A673 (cell line): Measurements from ENCODE around the gene NPAS1. TPM values are rescaled to one million over a fixed set of nuclear protein-coding genes. Genes with fewer than 3 reads are reported as not detected.

Experiments
- BruUV-seq: library from RNA; stranded (reverse); fragments of 400-500 nt; replicated peaks from 2 replicates; lab custom pipeline; 2021; lab: Mats Ljungman, UMichigan
- CTCF ChIA-PET: fragments of 300-600 bp; sonication (Branson Sonifier 250); formaldehyde crosslinking; loops from one replicate; lab custom pipeline; 2022; ENCODE audit warnings: antibody characterized with exemption; lab: Charles Lee
- POLR2A ChIA-PET: fragments of 300-600 bp; sonication (Branson Sonifier 250); formaldehyde crosslinking; loops from one replicate; lab custom pipeline; 2022; ENCODE audit warnings: antibody characterized with exemption; ENCODE audit not compliant: low non-redundant PET; lab: Charles Lee
- DNase-seq: peaks from one replicate; pipeline ENCODE4 v3.0.0-alpha.2; 2015; ENCODE audit warnings: low spot score
- H3K27ac ChIP-seq: fragments of 200-600 bp; sonication (generic); 2 replicates; pipeline ENCODE4 v1.5.1; 2016; ENCODE audit warnings: mixed run types, low read depth, mild to moderate bottlenecking, mixed read lengths, antibody characterized with exemption, low read length; ENCODE audit not compliant: poor library complexity, severe bottlenecking
- H3K27me3 ChIP-seq: fragments of 200-600 bp; sonication (generic); replicated peaks from 2 replicates; pipeline ENCODE4 v1.6.1; 2017; ENCODE audit warnings: mixed run types, low read depth, mild to moderate bottlenecking, mixed read lengths, antibody characterized with exemption, low read length; ENCODE audit not compliant: insufficient read depth, poor library complexity
- H3K36me3 ChIP-seq: fragments of 200-600 bp; sonication (generic); 2 replicates; pipeline ENCODE4 v1.6.1; 2016; ENCODE audit warnings: mixed run types, mild to moderate bottlenecking, mixed read lengths, antibody characterized with exemption, low read length; ENCODE audit not compliant: insufficient read depth, poor library complexity, severe bottlenecking
- H3K4me1 ChIP-seq: fragments of 200-600 bp; sonication (generic); 2 replicates; pipeline ENCODE4 v1.6.1; 2017; ENCODE audit warnings: mixed run types, mild to moderate bottlenecking, mixed read lengths, antibody characterized with exemption, low read length; ENCODE audit not compliant: insufficient read depth, poor library complexity, severe bottlenecking
- H3K4me3 ChIP-seq: fragments of 200-600 bp; sonication (generic); 2 replicates; pipeline ENCODE4 v1.5.1; 2016; ENCODE audit warnings: low read depth, mixed run types, mild to moderate bottlenecking, mixed read lengths, low read length; ENCODE audit not compliant: poor library complexity, severe bottlenecking
- H3K9me3 ChIP-seq: fragments of 200-600 bp; sonication (generic); 2 replicates; pipeline ENCODE4 v1.6.1; 2016; ENCODE audit warnings: mixed run types, low read depth, mild to moderate bottlenecking, mixed read lengths, antibody characterized with exemption, low read length; ENCODE audit not compliant: poor library complexity, severe bottlenecking
- EZH2 ChIP-seq: fragments of 200-600 bp; sonication (generic); IDR thresholded peaks from 2 replicates; pipeline ENCODE4 v1.6.1; 2017; ENCODE audit warnings: borderline replicate concordance, low read depth, mild to moderate bottlenecking, mixed read lengths, antibody characterized with exemption, low read length; ENCODE audit not compliant: poor library complexity, severe bottlenecking
- intact Hi-C: fragments of 100-400 bp; cut with micrococcal nuclease; formaldehyde crosslinking; loops from one replicate; pipeline ENCODE4 v1.10.0; 2022; ENCODE audit not compliant: unreplicated experiment
- total RNA-seq: library from RNA; stranded (reverse); gene quantifications from 2 replicates; pipeline ENCODE4 v1.2.3, GENCODE V29; 2021
- TF ChIP-seq, protein P1 (sequence below): fragments of 300-800, 200-600 bp; sonication (generic); conservative IDR thresholded peaks from 2 replicates; pipeline ENCODE4 v1.5.1; 2017; ENCODE audit warnings: low read depth, mild to moderate bottlenecking, antibody characterized with exemption, low read length, moderate library complexity, mixed read lengths

The NPAS1 gene
- total RNA-seq, 1 experiment from 2014 or later: 2.1 TPM

DNA sequence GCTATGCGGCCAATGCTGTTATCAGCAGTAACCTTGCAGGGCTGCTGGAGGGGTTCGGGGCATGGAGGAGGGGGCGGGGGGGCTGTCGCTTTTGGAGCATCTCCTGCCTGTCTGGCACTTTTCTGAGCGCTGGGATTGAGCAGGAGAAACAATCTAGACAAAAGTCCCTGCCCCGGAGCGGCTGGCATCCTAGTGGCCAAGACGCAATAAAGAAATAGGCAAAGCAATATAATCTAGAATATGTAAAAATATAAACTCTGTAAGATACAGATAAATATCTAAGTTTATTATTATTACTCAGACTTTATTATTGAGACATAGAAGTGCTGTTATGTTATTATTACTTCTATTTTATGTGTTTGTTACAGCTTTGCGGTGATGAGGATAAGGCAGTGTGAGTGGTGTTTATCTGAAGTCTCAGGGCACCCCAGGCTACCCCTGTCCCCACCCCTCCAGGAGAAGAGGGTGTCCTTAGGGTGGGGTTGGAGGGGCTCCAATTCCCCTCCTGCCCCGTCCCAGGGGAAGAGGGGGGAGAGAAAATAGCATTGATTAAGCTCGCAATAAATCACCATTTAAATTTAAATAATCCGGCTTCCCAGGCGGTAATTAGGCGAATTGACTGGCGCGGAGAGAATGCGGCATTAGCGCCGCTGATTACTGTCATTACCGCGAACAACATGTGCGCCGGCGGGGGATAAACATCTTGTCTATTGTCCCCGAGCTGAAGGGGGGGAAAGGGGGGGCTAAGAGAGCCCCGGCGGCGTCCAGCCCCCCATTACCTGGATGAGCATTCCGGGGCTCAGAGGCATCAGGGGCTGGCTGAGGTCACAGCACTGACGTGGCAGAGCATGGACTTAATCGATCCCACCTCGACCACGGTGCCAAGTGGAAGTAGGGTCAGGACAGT lies 3.2 kb downstream of the NPAS1 start:
- Histone ChIP-seq H3K4me1 (peaks cover 35% of the 10 kb centered on the region), H3K9me3 (no peaks in the 10 kb centered on the region), H3K27me3 (peaks cover 36% of the 10 kb centered on the region), H3K36me3 (no peaks in the 10 kb centered on the region), H3K4me3 (peak overlapping the region; percentile 26), H3K27ac (no peak overlapping the region)
- ChIA-PET CTCF (interaction anchor here (1.6 to 2.5 kb wide), 2 partner anchors 10 to 221 kb away, joined by 3 to 7 read pairs; no protein-coding TSS in a partner anchor), POLR2A (no interaction called here)
- no TSS peak for BruUV-seq
- no peak for DNase-seq
- TF ChIP-seq, protein P1, sequence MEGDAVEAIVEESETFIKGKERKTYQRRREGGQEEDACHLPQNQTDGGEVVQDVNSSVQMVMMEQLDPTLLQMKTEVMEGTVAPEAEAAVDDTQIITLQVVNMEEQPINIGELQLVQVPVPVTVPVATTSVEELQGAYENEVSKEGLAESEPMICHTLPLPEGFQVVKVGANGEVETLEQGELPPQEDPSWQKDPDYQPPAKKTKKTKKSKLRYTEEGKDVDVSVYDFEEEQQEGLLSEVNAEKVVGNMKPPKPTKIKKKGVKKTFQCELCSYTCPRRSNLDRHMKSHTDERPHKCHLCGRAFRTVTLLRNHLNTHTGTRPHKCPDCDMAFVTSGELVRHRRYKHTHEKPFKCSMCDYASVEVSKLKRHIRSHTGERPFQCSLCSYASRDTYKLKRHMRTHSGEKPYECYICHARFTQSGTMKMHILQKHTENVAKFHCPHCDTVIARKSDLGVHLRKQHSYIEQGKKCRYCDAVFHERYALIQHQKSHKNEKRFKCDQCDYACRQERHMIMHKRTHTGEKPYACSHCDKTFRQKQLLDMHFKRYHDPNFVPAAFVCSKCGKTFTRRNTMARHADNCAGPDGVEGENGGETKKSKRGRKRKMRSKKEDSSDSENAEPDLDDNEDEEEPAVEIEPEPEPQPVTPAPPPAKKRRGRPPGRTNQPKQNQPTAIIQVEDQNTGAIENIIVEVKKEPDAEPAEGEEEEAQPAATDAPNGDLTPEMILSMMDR: 0 out of 2 replicates have a peak, but pooled peaks have one; percentile 14
- peak; percentile 47 for TF ChIP-seq EZH2
- intact Hi-C loops: no loop called here

DNA sequence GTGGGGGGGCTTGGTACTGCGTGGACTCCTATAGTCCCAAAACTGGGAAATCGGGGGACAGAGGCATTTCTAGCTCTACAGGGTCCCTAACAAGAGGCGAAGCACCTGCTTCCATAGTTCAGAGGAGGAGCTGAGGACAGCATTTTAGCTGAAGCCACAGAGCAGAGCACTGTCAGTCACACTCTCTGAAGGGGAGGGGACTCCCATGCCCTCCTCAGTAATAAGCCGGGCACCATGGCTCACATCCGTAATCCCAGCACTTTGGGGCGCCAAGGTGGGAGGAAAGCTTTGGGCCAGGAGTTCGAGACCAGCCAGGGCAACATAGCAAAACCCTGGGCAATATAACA lies 3.8 kb downstream of the NPAS1 start:
- peak overlapping the region; percentile 26 for H3K4me3 ChIP-seq

GRCh38 chr19:47024502-47024901 lies 4.9 kb downstream of the NPAS1 start:
- POLR2A ChIA-PET: no interaction called here
- no peak for DNase-seq
- TF ChIP-seq, protein P1: no peak
- no peak for TF ChIP-seq EZH2
- Histone ChIP-seq H3K27ac (no peak overlapping the region), H3K27me3 (peaks cover 36% of the 10 kb centered on the region), H3K4me3 (no peak overlapping the region), H3K36me3 (no peaks in the 10 kb centered on the region), H3K4me1 (peaks cover 44% of the 10 kb centered on the region), H3K9me3 (no peaks in the 10 kb centered on the region)
- CTCF ChIA-PET: no interaction called here
- BruUV-seq: no TSS peak
- intact Hi-C loops: no loop called here

More for the DNA sequence above, 3.8 kb downstream of the NPAS1 start:
- TF ChIP-seq, protein P1: no peak
- TF ChIP-seq EZH2: no peak
- intact Hi-C loops: no loop called here
- Histone ChIP-seq H3K27me3 (peaks cover 36% of the 10 kb centered on the region), H3K36me3 (no peaks in the 10 kb centered on the region), H3K27ac (no peak overlapping the region), H3K4me1 (peaks cover 41% of the 10 kb centered on the region), H3K9me3 (no peaks in the 10 kb centered on the region)
- POLR2A ChIA-PET: interaction anchor here (0.6 kb wide), 1 partner anchor 60 kb away, joined by 3 read pairs; no protein-coding TSS in a partner anchor
- CTCF ChIA-PET: no interaction called here
- BruUV-seq: no TSS peak
- peak; percentile 35 for DNase-seq
